Vagina (tissue), 2 donors: Measurements from ENCODE around the gene CCDC83.

ENCODE experiments used
- CTCF ChIP-seq, 3 experiments: fragments of 450-650 bp in 2 of 3; fragments of 200-600 bp in 1 of 3; sonication (generic) in 1 of 3; IDR thresholded peaks; one replicate each; pipeline ENCODE4 v1.5.1; 2017 to 2019; ENCODE audit warnings: antibody characterized with exemption in 3 of 3, mild to moderate bottlenecking in 2 of 3, moderate library complexity in 2 of 3
- POLR2A ChIP-seq, 2 donors: fragments of 450-650 bp; IDR thresholded peaks; one replicate each; pipeline ENCODE4 v1.6.1; 2017; ENCODE audit warnings: antibody characterized with exemption in 2 of 2, mild to moderate bottlenecking in 2 of 2, moderate library complexity in 2 of 2

GRCh38 chr11:85884581-85885021 is 29.4 kb downstream of the CCDC83 start:
- no peak for TF ChIP-seq CTCF (IDR thresholded peaks at IDR 0.05)
- no peak for TF ChIP-seq POLR2A (IDR thresholded peaks at IDR 0.05)
